ENCODE results near the gene NEK4. TPM values are rescaled to one million over a fixed set of nuclear protein-coding genes. Genes with fewer than 3 reads are reported as not detected.
A peak's percentile ranks its signal among the peaks of the same experiment; 100 is the strongest.

NEK4 gene
- total and polyA plus RNA-seq, 4 donors, result 5.8 to 39.9 (median 19.1) TPM

GRCh38 chr3:52754373-52754772 is 16.4 kb downstream of the NEK4 start:
- no peak for ATAC-seq (ENCODE audit: insufficient read depth, low FRiP score)
- H3K9me3 ChIP-seq (ENCODE audit: control insufficient read depth in 4 of 4, insufficient read depth in 3 of 4, low read length in 3 of 4), result no peaks in the 10 kb centered on the region
- no peak for DNase-seq
- H3K27ac ChIP-seq (ENCODE audit: low read depth in 1 of 2, low read length in 1 of 2), result no peak overlapping the region
- H3K4me3 ChIP-seq, result no peak overlapping the region
- peaks cover 20 to 59% (median 28%) of the 10 kb centered on the region in 4 donors for H3K36me3 ChIP-seq (ENCODE audit: control insufficient read depth in 4 of 4, insufficient read depth in 4 of 4, low read length in 4 of 4)
- H3K27me3 ChIP-seq (ENCODE audit: control insufficient read depth in 3 of 3, insufficient read depth in 3 of 3, low read length in 2 of 3), result no peaks in the 10 kb centered on the region
- no peak for TF ChIP-seq CTCF (IDR thresholded peaks at IDR 0.05; ENCODE audit: control extremely low read depth, extremely low read depth)
- no peaks in the 10 kb centered on the region for H3K4me1 ChIP-seq (ENCODE audit: control insufficient read depth in 5 of 5, insufficient read depth in 5 of 5, low read length in 5 of 5)
- 95 to 97% methylated on average over 4 of the region's 4 CpGs for WGBS, 2 donors
- no peak overlapping the region for H3K9ac ChIP-seq (ENCODE audit: insufficient read depth in 1 of 2, low read length in 2 of 2)

GRCh38 chr3:52752045-52752660 is 18.6 kb downstream of the NEK4 start:
- ATAC-seq (ENCODE audit: insufficient read depth, low FRiP score), result no peak
- peak in 1 of 3 donors; percentile 4 for DNase-seq
- Histone ChIP-seq H3K27ac (ENCODE audit: low read depth in 1 of 2, low read length in 1 of 2) (no peak overlapping the region), H3K36me3 (ENCODE audit: control insufficient read depth in 4 of 4, insufficient read depth in 4 of 4, low read length in 4 of 4) (peaks cover 16 to 52% (median 35%) of the 10 kb centered on the region in 4 donors), H3K27me3 (ENCODE audit: control insufficient read depth in 3 of 3, insufficient read depth in 3 of 3, low read length in 2 of 3) (no peaks in the 10 kb centered on the region), H3K4me1 (ENCODE audit: control insufficient read depth in 5 of 5, insufficient read depth in 5 of 5, low read length in 5 of 5) (no peaks in the 10 kb centered on the region), H3K4me3 (no peak overlapping the region), H3K9ac (ENCODE audit: insufficient read depth in 1 of 2, low read length in 2 of 2) (no peak overlapping the region), H3K9me3 (ENCODE audit: control insufficient read depth in 4 of 4, insufficient read depth in 3 of 4, low read length in 3 of 4) (no peaks in the 10 kb centered on the region)
- TF ChIP-seq CTCF (IDR thresholded peaks at IDR 0.05; ENCODE audit: control extremely low read depth, extremely low read depth), result no peak
- WGBS, 2 donors, result 72 to 82% methylated on average over 3 of the region's 3 CpGs

GRCh38 chr3:52743721-52744120 is 27.0 kb downstream of the NEK4 start:
- ATAC-seq (ENCODE audit: insufficient read depth, low FRiP score), result no peak
- H3K9ac ChIP-seq (ENCODE audit: insufficient read depth in 1 of 2, low read length in 2 of 2), result no peak overlapping the region

More at GRCh38 chr3:52743721-52744120, 27.0 kb downstream of the NEK4 start:
- Histone ChIP-seq H3K36me3 (ENCODE audit: control insufficient read depth in 4 of 4, insufficient read depth in 4 of 4, low read length in 4 of 4) (peaks cover 27 to 45% (median 30%) of the 10 kb centered on the region in 4 donors), H3K27me3 (ENCODE audit: control insufficient read depth in 3 of 3, insufficient read depth in 3 of 3, low read length in 2 of 3) (no peaks in the 10 kb centered on the region), H3K4me3 (no peak overlapping the region), H3K9me3 (ENCODE audit: control insufficient read depth in 4 of 4, insufficient read depth in 3 of 4, low read length in 3 of 4) (no peaks in the 10 kb centered on the region), H3K4me1 (ENCODE audit: control insufficient read depth in 5 of 5, insufficient read depth in 5 of 5, low read length in 5 of 5) (no peaks in the 10 kb centered on the region), H3K27ac (ENCODE audit: low read depth in 1 of 2, low read length in 1 of 2) (no peak overlapping the region)
- no peak for TF ChIP-seq CTCF (IDR thresholded peaks at IDR 0.05; ENCODE audit: control extremely low read depth, extremely low read depth)
- DNase-seq, result no peak
- WGBS, 2 donors, result 92 to 93% methylated on average over 2 of the region's 2 CpGs

Measured in lung (tissue), 12 donors.